Measurements from ENCODE around the gene ASPN. TPM values are rescaled to one million over a fixed set of nuclear protein-coding genes. Genes with fewer than 3 reads are reported as not detected.

The ASPN gene
- total and polyA plus RNA-seq, 8 donors, result 0.51 to 16.5 (median 1.8) TPM

DNA sequence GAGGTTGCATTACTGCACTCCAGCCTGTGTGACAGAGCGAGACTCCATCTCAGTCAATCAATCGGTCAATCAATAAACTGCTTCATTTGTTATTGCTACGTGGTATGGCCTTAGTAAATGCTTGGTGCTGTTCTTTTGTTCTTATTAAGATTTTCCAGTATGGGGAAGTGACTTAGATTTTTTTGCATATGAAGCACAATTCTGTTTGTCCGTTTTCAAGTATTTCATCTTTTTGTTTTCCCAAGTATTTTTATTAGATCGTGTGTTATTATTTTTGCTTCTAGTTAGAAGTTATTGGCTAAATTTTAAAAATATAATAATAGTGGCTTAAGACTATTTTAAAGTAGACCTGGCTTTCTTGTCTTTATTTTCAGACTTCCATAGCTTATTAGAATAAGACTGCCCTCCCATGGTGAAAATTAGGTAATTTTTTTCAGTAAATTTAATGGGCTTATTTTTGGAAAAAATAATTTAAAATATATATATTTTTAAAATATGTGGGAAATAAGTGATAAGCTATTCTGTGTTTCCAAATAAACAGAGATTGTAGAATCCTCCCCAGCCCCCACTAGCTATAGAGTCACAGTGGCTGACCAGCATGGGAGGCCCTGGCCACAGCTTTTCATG is 43.3 kb downstream of the ASPN start:
- Histone ChIP-seq H3K4me3 (no peak overlapping the region), H3K36me3 (no peaks in the 10 kb centered on the region), H3K27ac (no peak overlapping the region), H3K27me3 (no peaks in the 10 kb centered on the region), H3K4me1 (no peaks in the 10 kb centered on the region), H3K9me3 (no peaks in the 10 kb centered on the region)
- TF ChIP-seq CTCF (IDR thresholded peaks at IDR 0.05), result no peak
- ATAC-seq (no peak), FAIRE-seq (peak; percentile 97), DNase-seq (no peak)
- intact Hi-C loops (cut with DNase I), result no loop called here
- WGBS, 2 donors, result 78 to 85% methylated on average over 5 of the region's 5 CpGs

GRCh38 chr9:92435263-92435662 is 47.0 kb downstream of the ASPN start:
- H3K27ac ChIP-seq, result no peak overlapping the region

GRCh38 chr9:92432972-92433548 is 49.2 kb downstream of the ASPN start:
- H3K36me3 ChIP-seq, result no peaks in the 10 kb centered on the region
- intact Hi-C loops (cut with DNase I), result no loop called here
- no peaks in the 10 kb centered on the region for H3K4me1 ChIP-seq
- no peaks in the 10 kb centered on the region for H3K9me3 ChIP-seq
- ATAC-seq (no peak), FAIRE-seq (no peak), DNase-seq (no peak)
- 88 to 92% methylated on average over 5 of the region's 5 CpGs for WGBS, 2 donors
- no peak for TF ChIP-seq CTCF (IDR thresholded peaks at IDR 0.05)
- H3K27ac ChIP-seq, result no peak overlapping the region
- H3K27me3 ChIP-seq, result no peaks in the 10 kb centered on the region
- no peak overlapping the region for H3K4me3 ChIP-seq

More at GRCh38 chr9:92435263-92435662, 47.0 kb downstream of the ASPN start:
- no peak for DNase-seq
- intact Hi-C loops (cut with DNase I), result no loop called here
- H3K9me3 ChIP-seq, result no peaks in the 10 kb centered on the region
- no peak for ATAC-seq
- no peaks in the 10 kb centered on the region for H3K27me3 ChIP-seq
- H3K4me3 ChIP-seq, result no peak overlapping the region
- no peaks in the 10 kb centered on the region for H3K4me1 ChIP-seq
- H3K36me3 ChIP-seq, result no peaks in the 10 kb centered on the region
- no peak for FAIRE-seq
- TF ChIP-seq CTCF (IDR thresholded peaks at IDR 0.05), result no peak
- 96 to 98% methylated on average over 1 of the region's 1 CpG for WGBS, 2 donors

GRCh38 chr9:92432350-92432749 is 50.0 kb downstream of the ASPN start:
- no peak for TF ChIP-seq CTCF (IDR thresholded peaks at IDR 0.05)
- Histone ChIP-seq H3K9me3 (no peaks in the 10 kb centered on the region), H3K4me3 (no peak overlapping the region), H3K27me3 (no peaks in the 10 kb centered on the region), H3K27ac (no peak overlapping the region), H3K4me1 (no peaks in the 10 kb centered on the region), H3K36me3 (no peaks in the 10 kb centered on the region)
- DNase-seq, result no peak
- no peak for FAIRE-seq
- no peak for ATAC-seq
- 76 to 83% methylated on average over 5 of the region's 5 CpGs for WGBS, 2 donors
- intact Hi-C loops (cut with DNase I), result no loop called here

DNA sequence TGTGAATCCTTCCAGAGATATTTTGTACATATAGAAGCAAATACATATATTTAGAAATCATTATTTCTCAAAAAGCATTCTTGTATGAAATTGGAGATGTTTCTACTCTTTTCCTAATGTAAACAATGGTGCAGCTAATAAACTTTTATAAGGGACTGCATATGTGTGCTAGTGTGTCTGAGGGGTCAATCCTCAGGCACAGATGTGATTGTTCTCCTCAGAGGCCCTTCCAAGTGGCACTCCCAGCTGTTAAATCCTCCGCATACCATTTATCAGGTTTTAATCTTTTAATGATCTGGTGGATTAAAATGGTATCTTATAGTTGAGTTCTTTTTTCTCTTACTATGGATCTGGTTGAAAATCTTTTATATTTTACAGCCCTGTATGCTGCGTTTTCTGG is 52.5 kb downstream of the ASPN start:
- no peaks in the 10 kb centered on the region for H3K9me3 ChIP-seq
- no peak for DNase-seq
- FAIRE-seq, result no peak
- ATAC-seq, result no peak
- no peak overlapping the region for H3K4me3 ChIP-seq
- WGBS, 2 donors, result 73 to 95% methylated on average over 2 of the region's 2 CpGs
- H3K36me3 ChIP-seq, result no peaks in the 10 kb centered on the region
- intact Hi-C loops (cut with DNase I), result no loop called here
- H3K4me1 ChIP-seq, result no peaks in the 10 kb centered on the region
- TF ChIP-seq CTCF (IDR thresholded peaks at IDR 0.05), result no peak
- H3K27ac ChIP-seq, result no peak overlapping the region
- no peaks in the 10 kb centered on the region for H3K27me3 ChIP-seq
